ENCODE measurements around the gene CLTC.
"Not testable (repeated sequence)": the region's sequence is repeated elsewhere in the genome, so short reads cannot be mapped to it uniquely, and the experiment has no call there.

CLTC gene

DNA sequence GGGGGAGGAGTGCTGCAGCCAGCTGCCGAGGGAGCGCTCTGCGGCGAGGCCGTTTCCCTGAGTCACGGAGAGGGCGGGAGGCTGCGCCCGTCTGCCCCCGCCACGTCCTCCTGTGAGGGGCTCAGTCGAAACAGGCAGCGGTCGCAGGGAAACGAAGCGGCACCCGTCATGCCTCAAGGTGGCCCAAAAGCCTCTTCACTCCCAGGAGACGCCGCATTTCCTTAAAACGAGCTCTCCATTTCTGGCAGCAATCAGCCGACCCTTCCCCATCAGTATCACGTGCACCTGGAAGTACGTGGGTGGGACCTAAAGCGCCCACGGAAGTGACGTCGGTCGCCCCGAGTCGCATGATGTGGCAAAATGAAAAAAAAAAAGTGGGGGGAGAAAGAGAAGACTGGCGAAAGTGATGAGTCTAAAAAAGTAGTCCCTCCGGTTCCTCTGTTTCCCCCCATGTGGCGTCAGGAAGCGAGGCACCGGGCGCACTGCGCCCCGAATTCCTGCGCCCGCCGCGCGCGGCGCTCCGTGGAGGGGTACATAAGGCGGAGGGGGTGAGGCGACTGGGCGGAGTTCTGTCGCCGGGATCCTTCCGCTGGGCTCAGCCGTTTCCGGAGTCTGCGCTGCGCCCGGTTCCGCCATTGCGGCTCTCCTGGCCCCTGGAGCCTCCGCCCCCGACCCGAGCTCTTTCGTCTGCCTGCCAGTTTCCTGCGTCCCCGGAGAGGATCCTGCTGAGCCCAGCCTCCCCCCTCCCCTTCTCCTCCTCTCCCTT, at the start of gene CLTC:
Gene CLTC (plus strand): TSS at position 598 of the 766 bp plus-strand sequence. CDS start 237 bp downstream, outside the sequence.
- DNase-seq, result peak; percentile 83

DNA sequence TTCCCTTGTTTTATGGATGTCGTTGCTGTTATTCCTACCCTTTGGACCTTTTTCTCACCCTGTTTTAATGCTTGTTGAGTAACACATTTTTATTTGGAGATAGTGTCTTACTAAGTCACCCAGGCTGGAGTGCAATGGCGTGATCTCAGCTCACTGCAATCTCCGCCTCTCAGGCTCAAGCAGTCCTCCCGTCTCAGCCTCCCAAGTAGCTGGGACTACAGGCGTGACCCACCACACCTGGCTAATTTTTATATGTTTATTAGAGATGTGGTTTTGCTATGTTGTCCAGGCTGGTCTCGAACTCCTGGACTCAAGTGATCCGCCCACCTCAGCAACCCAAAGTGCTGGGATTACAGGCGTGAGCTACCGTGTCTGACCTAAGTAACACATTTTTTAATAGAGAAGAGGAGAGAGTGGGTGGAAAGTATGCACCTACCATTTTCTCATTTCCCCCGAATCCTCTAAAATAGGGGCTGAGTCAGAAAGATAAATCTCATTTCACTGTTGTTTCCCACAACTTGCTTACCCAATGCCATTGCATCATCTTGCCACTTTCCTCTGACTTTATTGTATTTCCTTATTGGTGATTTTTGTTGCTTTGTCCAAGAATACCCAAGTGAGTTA, 47.3 kb upstream of the CLTC start:
- no peak for DNase-seq

DNA sequence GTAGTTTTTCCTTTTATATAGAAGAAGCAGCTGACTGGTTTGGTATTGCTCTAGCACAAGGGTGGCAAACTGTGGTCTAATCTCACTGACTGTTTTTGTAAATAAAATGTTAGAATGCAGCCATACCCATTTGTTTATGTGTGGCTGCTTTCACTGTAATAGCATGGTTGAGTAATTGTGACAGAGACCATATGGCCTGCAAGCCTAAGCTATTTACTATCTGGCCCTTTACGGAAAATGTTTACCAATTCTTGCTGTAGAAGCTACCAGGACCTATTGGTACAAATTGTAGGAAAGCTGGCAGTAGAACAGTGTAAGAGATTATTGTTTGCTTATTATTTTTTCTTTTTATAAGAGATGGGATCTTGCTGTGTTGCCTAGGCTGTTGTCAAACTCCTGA, 35.5 kb upstream of the CLTC start:
- not testable (repeated sequence) for DNase-seq

DNA sequence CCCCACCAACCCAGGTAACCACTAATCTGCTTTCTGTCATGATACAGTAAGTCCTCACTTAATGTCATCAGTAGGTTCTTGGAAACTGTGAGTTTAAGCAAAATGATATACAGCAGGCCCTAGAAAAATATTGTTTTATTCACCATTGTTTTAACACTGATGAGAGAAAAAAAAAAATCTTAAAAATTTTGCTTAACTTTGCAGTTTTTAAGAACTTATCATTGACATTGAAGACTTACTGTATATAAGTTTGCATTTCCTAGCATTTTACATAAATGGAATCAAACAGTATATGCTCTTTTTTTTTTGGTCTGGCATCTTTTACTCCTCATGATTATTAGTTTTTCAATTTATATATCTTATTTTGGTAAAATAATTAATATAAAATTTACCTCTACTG, 19.5 kb upstream of the CLTC start:
- no peak for DNase-seq

DNA sequence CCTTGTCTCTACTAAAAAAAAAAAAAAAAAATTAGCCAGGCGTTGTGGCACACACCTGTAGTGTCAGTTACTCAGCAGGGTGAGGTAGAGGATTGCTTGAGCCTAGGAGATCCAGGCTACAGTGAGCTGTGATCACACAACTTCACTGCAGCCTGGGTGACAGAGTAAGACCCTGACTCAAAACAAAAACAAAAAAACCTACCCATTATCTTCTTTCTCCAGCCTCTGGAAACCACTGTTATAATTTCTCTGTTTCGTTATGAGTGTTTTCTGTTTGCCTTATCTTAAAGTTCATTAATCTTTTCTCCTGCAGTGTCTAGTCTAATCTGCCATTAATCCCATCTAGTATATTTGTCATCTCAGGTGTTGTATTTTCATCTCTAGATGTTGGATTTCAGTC, 18.6 kb upstream of the CLTC start:
- DNase-seq, result no peak

DNA sequence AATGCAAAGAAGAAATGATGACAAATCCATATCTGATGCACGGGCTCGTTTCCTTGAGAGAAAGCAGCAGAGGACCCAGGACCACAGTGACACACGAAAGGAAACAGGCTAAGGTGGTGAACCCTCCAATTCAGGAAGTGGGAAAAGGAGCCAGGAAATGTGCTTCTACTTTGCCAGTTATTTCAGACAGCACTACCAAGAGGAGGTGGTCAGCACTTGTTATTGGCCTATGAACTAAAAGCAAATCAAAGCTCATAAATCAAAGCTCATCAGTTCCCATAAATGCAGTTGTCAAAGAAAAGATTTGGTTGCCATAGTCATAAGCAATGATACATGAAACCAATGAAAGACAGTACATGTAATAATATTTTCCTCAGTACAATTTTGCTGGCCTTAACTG, 12.6 kb upstream of the CLTC start:
- no peak for DNase-seq

DNA sequence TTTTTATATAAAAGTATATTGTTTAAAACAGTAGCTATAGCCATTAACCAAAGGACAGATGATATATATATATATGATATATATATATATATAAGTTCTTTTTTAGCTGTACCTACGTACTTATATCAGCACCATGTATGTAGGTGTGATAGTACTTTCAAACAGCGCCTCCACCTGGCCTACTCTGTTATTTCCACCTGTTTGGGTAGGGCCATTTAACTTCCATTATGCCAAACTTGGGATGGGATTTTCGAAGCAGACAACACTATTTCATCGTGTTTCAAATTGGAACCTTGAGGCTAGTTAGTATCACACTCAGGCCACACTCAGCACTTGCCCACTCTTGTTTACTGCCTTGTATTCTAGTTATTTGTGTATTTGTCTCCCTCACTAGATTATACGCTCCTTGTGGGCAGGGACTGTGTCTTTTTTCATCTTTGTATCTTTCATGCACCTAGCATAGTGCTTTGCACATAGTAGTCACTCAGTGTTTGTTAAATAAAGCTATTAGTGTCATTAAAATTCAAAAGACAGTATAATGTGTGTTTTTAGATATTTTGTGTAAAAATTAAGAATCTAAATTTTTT, 11.8 kb upstream of the CLTC start:
- DNase-seq, result no peak

DNA sequence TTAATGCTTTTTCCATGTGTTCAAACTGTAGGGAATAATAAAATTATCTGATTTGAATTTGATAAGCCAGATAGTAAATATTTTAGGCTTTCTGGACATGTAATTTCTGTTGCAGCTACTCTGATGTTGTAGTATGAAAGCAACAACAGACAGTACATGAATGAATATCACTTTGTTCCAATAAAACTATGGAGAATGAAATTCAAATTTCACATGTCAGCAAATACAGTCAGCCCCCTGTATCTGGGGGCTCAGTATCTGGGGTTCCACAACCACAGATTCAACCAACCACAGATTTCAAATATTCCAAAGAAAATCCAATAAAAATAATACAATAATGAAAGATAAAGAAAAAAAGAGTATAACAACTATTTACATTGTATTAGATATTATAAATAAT, 8.2 kb upstream of the CLTC start:
- no peak for DNase-seq

DNA sequence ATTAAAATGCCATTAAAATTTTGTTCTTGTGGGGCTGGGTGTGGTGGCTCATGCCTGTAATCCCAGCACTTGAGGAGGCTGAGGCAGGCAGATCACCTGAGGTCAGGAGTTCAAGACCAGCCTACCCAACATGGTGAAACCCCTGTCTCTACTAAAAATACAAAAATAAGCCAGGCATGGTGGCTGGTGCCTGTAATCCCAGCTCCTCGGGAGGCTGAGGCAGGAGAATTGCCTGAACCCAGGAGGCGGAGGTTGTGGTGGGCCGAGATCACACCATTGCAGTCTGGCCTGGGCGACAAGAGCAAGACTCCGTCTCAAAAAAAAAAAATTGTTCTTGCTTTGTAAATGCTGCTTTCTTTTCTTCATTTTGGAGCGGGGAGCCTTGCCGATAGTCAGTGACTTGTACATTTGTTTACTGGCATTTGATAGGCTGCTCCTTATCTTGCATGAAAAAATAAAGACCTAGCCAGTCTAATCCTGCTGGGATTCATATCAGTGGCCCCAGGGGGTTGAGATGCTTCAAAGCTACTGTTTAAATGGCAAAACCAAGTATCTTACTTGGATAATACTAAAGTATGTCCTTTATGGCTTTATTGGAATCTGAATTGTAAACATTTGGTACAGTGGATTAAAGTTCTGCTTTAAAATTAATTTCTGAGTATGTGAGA, 3.3 kb upstream of the CLTC start:
- no peak for DNase-seq

DNA sequence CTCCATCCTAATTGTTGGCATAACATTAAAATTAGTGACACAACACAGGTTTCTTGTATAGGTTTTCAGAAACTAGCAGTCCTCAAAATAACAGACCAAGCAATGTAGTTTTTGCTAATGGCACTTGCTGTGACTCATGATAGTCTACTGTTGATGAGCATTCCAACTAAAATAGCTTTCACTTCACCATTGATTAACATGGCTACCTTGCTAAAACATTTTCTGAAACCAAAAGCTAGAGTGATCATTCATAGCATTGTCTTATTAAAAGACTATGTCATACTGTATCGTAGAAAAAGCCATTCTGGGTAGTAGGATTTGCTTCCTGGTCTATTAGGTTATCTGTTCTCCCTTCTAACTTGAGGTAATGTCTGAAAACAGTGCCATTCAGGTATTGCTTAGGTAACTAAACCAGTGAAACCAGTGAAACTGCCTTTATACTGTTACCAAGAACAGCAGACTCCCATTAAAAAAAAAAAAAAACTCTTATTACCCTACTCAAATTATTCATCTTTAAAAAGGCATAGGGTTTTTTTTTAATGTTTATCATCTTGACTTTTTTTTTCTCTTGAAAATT, 2.5 kb upstream of the CLTC start:
- DNase-seq, result no peak

DNA sequence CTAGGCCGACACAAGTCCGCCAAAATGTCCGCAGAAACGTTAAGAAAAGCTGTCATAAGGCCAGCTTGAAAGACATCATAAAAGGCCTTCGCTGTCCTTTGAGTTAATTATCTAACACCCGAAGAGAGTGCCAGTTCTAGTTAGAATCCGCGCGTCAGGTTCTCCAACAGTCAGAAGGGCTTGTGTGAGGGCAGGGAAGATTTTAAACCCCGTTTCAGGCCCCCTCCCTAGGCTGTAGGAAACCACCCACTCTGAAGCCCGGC, 729 bp upstream of the CLTC start:
- DNase-seq, result no peak

DNA sequence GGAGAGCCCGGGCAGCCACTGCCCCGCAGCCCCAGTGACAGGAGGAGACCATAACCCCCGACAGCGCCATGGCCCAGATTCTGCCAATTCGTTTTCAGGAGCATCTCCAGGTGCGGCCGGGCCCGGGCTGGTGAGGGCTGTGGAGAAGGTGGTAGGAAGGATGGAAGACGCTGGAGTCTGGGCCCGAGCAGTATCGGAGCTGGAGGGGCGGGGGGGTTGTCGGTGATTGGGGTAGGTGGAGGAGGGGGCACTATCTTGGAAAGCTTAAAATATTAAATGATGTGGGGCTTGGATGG, 317 bp downstream of the CLTC start:
- DNase-seq, result no peak

DNA sequence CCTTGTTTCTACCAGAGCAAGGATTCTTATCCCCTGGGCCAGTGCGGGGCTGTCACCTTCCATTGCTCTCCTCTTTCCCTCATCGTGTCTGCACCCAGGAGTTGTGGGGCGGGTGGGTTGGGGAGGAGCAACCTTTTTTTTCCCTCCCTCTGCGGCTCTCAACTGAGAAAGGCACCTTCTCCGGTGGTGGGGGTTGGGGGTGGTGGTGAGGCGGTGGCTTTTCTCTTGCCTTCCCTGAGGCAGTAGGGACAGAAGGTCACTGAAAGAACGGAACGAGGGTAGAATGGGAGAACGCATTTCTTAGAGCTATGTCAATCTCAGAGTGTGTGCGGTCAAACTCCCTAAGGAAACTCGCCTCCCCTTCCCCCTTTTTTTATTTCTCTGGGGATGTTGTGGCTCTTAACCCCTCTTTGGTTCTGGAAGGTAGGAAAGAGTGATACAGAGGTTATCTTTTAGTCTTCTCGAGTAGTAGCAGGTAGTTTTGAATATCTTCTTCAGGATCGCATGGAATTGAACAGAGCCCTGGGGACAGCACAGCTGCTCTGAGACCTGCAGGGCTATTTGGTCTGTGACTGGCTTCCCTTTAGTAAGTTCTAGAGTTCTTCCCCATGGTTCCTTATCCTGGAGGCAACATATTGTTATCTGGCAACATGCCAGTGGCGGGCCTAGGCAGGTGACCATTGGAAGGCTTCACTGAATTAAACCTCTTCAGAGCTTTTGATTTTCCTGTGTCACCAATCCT, 994 bp downstream of the CLTC start:
- DNase-seq, result no peak

DNA sequence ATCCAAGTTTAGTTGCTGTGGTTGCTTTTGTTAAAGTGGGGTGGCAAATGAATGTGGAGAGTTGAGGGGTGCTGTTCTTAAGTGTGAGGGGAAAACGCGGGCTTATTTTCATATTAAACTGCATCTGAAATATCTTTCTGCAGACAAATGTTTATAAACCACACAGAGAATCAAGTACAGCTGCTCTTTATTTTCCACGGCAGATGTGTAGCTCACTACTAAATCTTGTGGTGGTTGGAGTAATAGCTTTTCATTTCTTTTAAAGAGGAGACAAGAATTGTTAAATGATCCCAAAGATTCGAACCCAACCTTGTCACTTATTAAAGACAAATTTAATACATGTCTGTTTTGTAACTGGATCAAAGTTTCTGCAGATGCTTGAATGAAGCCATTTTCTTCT, 2.1 kb downstream of the CLTC start:
- DNase-seq, result no peak

DNA sequence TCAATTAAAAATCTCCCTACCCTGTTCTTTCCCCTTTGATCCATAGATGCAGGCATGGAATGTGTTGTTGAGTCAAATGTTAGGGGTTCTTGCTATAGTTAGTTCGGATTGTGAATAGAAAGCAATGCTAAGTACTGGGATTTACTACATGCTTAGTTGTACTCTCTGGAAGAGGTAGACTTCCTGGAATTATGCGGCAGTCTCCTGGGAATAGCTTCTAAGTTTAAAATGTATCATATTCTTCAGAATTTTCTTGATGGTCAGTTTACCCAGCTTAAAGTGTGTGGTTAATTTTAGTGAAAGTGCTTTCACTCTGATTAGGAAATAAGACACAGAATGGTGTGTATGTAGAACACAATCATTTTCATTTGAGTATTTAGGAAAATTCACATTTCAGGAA, 3.5 kb downstream of the CLTC start:
- no peak for DNase-seq

DNA sequence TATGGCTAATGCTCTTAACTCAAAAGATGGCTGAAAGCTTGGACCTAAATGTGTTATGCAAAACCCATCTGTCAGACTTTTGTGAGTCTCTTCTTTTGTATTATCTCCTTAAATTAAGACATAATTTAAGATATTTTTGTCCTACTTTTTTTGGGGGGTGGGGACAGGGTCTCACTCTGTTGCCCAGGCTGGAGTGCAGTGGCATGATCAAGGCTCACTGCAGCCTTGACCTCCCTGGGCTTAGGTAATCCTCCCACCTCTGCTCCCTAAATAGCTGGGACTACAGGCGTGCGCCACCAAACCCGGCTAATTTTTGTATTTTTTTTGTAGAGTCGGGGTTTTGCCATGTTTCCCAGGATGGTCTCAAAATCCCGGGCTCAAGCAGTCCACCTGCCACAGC, 7.1 kb downstream of the CLTC start:
- DNase-seq, result no peak

DNA sequence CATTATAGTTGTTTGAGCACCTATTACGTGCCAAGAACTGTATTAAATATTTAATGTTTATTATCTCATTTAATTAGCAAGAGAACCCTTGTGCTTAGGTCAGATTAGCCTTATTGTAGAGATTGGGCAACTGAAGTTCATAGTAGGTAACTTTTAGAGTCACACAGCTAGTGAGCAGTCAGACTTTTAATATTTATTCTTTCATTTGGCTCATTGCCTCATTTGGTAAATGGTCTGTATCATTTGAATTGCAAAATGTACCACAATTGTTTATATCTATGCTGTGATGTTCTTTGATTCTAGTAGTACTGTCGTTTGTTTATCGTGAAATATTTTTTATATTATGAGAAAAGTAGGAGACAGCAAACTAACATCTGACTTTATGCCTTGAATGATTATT, 7.6 kb downstream of the CLTC start:
- DNase-seq, result no peak

DNA sequence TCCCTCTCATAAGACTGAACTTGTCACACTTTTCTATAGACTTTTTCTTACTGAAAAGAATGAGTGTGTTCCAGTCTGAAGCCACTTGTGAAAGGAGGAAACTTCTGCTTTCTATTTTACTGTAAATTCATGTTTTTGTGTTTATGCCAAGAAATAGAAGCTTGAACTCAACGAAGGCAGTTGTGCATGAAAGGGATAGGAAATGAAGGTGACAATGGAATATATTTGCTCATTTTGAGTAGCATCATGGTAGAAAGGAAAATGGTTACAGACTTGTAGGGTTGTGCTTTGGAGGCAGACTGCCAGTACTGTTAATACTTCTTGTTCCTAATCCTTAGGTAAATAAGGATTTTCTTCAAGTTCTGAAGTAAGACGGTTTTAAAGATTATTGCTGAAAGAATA, 8.1 kb downstream of the CLTC start:
- no peak for DNase-seq

DNA sequence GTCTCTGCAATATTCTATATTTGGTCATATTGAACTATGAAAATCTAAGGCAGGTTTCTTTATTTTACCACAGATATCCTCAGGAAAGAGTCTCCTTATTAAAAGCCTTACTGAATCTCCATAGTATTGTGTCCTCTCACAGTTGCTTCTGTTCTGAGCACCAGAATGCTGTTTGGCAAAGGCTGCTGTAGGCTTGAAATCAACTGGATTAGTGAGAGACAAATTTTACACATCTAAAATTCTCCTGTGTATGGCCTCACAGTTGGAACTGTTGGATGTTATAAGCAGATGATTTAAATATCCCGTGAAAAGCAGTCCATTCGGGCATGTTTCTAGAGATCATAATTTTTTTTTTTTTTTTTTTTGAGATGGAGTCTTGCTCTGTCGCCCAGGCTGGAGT, 9.5 kb downstream of the CLTC start:
- DNase-seq, result no peak

DNA sequence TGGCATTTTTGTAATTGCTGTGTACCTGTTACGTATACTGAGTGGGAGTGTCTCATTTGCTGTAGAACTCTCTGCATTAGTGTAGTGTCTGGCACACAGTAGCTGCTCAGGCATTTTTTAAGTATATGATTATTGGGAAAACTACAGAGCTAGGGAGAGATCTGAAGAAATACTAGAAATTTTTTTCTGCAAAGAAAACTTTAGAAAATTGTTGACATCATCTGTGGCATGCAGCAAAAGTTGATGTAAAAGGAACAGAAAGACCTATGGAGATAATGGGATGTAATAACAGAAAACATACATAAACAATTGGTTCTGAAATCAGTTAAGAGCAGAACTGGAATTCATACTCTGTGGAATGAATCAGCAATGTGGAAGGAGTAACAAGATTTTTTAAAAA, 11.6 kb downstream of the CLTC start:
- no peak for DNase-seq

DNA sequence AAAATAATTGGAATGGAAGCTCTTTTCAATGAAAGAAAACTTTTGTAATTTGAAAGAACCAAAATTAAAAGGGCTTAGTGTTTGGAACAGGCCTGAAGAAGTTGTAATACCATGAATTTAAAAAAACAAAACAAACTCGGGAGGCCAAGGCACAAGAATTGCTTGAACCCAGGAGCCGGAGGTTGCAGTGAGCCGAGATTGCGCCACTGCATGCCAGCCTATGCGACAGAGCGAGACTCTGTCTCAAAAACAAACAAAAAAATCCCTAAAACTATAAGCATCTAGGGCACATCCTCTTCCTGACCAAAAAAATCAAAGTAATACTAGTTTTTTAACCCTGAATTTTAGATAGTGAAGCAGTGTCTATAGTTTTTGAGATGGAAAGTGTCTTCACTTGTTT, 12.7 kb downstream of the CLTC start:
- no peak for DNase-seq

DNA sequence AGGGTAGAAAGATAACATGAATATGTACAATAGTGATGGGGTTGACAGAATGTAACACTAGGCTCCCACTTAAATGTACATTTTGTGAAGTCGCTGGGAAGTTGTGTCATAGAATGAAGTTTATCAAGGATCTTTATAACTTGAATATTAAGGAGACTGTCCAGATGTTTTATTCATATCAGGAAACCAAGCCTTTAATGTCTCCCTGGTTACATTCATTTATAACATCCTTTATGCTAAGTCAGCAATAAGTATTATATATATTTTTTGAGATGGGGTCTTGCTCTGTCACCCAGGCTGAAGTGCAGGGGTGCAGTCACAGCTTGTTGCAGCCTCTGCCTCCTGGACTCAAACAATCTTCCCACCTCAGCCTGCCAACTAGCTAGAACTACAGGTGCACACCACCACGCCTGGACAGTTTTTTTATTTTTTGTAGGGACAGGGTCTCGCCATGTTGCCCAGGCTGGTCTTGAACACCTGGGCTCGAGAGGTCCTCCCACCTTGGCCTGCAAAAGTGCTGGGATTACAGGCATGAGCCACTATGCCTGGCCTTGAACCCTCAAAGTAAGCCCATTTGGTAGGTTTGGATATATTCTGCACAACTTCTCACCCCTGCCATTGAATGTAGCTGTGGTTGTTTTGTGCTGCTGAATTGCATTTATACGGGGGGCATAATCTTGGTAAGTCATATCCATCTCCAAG, 14.1 kb downstream of the CLTC start:
- DNase-seq, result no peak

Data from NCI-H1048 (cell line).